ENCODE results near the gene TMEM51.

TMEM51 gene

GRCh38 chr1:15218287-15219279 is 65.0 kb downstream of the TMEM51 start:
- DNase-seq (ENCODE audit: low read depth in 2 of 2) = no peak

- no peak for DNase-seq (ENCODE audit: low read depth in 2 of 2)
Measured at GRCh38 chr1:15219280-15220023, 65.9 kb downstream of the TMEM51 start.

GRCh38 chr1:15220024-15220392 is 66.5 kb downstream of the TMEM51 start:
- no peak for DNase-seq (ENCODE audit: low read depth in 2 of 2)

DNA sequence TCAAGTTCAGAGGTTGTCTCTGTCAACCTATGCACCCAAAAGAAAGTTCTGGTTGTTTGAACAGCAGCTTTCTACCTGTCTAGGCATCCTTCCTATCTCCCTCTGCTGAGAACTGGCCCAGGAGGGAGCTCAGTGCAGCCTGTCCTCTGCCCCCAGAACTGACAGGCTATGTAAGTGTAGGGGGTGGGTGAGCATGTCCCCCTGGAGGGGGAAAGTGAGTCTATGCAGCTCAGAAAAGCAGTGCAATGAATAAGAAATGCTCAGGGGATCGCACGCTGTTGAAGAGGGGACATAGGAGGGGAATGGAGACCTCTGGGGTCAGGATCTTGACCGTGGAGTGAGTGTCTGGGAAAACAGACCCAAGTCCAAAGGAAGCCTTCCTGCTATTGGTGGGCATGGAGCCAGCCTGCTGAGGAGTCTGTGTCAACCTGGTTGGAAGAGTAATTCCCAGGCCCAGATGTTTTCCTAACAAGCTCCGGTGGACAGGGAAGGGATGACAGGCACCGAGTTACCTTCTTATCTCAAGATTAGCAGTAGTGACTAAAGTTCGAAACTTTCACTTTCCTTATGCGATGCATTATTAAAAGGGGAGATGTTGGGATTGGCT is 67.4 kb downstream of the TMEM51 start:
- no peak for DNase-seq (ENCODE audit: low read depth in 2 of 2)

DNA sequence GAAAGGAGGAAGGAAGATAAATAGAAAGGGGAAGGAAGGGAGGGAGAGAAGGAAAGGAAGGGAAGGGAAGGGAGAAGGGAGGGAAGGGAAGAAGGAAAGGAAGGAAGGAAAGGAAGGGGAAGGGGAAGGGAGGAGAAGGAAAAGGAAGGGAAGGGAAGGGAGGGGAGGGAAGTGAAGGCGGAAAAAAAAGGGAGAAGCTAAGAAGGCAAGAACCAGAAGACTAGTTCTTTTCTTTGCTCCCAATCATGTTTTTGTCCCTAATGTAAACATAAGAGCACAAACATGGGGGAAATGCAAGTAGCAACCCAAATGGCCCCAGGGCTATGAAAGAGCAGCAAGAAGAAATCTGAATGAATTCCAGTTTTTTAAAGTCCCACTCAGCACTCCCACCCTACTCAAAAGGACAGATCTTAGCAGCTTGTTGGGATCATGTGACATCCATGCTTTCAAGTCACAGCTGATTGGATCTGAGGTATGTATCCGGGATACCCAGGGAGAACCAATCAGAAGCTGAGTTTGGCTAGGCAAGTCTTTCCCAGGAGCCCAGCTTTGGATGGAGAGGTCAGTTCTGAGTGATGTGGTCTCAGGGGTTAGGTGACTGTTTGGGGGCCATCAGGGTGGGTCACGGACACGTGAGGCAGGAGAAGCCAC is 69.2 kb downstream of the TMEM51 start:
- DNase-seq (ENCODE audit: low read depth in 2 of 2) = no peak

DNA sequence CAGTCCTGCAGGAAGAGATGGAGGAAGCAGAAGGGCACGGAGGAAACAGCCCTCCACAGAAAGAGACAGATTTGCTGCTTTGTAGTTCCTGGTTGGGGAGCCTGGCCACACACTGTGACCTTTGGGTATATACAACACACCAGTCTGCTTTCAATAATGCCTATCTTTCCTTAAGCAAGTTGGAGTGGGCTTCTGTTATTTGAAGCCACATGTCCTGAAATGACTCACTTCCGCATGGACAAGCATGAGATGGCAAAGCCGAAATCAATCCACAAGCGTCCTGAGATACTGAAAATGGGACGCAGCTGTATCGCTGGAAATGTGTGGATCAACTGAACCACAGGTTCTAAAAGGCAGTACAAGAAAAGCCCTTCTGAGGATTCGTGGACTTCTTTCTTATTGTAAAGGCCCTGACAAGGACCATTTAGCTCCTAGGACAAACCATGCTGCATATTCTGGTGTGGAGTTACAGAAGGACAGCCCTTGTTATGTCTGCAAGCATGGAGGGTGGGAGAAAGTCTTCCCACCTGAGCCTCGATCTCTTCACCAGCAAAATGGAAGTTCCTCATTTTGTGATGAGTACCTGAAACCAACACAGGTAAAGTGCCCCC is 70.8 kb downstream of the TMEM51 start:
- no peak for DNase-seq (ENCODE audit: low read depth in 2 of 2)

GRCh38 chr1:15224974-15225373 is 71.4 kb downstream of the TMEM51 start:
- no peak for DNase-seq (ENCODE audit: low read depth in 2 of 2)

DNA sequence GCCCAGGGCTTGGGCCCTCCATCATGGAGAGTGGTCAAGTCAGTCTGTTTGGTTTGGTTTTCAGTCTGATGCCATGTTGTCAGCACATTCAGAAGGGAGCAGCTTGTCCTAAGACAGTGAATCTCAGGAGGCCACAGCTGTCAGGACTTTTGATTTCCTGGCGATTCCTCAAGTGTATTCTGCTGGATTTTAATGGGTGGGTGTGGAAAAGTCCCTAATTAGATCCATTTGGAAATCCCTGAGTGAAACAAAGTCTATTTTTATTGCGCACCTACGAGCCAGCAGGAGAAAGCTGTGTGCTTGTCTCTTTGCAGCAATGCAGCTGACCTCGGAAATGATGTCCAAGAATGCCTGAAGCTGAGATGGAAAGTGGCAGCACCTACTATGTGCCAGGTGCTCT is 71.9 kb downstream of the TMEM51 start:
- DNase-seq (ENCODE audit: low read depth in 2 of 2) = no peak

- DNase-seq (ENCODE audit: low read depth in 2 of 2) = no peak
Measured at GRCh38 chr1:15226388-15227255, 73.1 kb downstream of the TMEM51 start.

DNA sequence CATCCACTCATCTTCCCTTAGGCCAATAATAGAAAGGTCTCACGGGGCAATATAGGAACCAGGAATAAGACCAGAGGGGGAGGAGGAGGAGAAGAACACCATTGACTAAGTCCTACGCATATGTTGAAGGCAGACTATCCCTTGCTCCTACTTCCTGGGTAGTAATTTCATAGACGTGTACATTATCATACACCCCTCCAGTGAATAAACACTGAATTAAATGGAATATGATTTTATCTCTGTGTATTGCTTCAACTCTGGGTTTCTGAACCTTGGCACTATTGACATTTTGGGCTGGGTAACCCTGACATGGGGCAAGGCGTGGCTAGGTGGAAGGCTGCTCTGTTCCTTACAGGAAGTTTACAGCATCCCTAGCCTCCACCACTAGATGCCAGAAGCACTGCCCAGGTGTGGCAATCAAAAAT is 76.2 kb downstream of the TMEM51 start:
- no peak for DNase-seq (ENCODE audit: low read depth in 2 of 2)

DNA sequence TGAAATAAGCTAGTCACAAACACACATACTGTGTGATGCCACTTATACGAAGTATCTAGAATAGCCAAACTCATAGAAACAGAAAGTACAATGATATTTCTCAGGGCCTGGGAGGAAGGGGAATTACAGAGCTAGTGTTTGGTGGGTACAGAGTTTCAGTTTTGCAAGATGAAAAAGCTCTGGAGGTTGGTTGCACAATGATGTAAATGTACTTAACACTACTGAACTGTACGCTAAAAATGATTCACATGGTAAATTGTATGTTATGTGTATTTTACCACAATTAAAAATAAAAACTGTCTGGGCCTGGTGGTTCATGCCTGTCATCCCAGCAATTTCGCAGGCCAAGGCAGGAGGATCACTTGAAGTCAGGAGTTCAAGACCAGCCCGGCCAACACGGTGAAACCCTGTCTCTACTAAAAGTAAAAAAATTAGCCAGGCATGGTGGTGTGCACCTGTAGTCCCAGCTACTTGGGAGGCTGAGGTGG is 78.2 kb downstream of the TMEM51 start:
- DNase-seq (ENCODE audit: low read depth in 2 of 2) = no peak

DNA sequence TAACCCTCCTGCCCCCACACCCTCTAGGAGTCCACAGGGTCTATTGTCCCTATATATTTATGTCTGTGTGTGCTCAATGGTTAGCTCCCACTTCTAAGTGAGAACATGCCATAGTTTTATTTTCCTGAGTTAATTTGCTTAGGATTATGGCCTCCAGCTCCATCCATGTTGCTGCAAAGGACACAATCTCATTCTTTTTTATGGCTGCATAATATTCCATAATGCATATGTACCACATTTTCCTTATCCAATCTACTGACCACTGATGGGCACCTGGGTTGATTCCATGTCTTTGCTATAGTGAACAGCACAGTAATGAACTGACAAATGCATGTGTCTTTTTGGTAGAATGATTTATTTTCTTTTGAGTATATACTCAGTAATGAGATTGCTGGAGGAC is 80.1 kb downstream of the TMEM51 start:
- no peak for DNase-seq (ENCODE audit: low read depth in 2 of 2)

DNA sequence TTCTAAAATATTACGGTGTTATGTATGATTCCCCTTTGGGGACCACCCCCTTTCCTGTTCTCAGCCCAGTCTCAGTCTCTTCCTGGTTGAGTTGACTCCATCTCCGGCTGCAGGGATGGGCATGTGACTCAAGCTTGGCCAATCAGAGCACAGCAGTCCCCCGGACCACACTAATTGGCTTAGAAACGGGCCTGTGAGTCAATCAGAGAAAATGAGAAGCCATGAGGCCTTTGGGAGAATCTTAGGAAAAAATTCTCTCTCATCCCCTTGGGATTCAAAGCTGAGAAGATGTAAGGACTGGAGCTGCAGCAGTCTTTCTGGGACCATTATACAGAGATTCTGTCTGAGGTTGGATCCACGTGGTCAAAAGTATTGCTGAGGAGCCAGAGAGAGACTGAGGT is 82.8 kb downstream of the TMEM51 start:
- no peak for DNase-seq (ENCODE audit: low read depth in 2 of 2)

DNA sequence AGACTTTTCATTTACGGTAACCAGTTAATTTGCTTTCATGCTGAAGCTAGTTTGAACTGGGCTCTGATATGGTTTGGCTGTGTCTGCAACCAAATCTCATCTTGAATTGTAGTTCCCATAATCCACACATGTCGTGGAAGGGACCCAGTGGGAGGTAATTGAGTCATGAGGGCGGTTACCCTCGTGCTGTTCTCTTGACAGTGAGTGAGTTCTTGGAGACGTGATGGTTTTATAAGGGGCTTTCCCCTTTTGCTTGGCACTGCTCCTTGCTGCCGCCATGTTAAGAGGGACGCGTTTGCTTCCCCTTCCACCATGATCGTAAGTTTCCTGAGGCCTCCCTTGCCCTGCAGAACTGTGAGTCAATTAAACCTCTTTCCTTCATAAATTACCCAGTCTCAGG is 83.2 kb downstream of the TMEM51 start:
- no peak for DNase-seq (ENCODE audit: low read depth in 2 of 2)

DNA sequence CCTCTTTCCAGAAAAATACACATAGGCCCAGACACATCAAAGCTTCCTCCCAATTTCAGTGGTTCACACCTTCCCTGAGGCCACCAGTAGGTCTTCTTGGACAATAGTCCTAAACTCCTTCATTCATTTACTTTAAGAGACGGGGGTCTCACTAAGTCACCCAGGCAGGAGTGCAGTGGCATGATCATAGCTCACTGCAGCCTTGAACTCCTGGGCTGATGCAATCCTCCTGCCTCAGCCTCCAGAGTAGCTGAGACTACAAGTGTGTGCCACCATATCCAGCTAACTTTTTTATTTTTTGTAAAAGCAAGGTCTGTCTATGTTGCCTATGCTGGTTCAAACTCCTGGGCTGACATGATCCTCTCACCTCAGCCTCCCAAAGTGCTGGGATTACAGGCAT is 85.2 kb downstream of the TMEM51 start:
- no peak for DNase-seq (ENCODE audit: low read depth in 2 of 2)

DNA sequence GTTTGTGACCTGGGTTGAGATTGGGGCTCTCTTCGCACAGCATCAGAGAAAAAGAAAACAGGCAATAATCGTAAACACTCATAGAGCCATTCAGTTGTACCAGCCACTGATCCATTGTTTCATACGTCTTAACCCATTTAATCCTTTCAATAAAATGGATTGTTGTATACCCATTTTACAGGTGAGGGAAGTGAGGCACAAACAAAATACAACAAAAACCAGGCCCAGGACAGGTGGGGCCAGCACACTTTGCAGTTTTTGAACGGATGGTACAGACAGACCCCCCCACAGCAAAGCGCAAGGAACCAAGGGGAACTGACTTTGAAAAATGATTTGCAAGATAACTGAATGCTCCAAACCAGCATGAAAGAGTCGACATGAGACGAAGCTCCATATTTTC is 89.2 kb downstream of the TMEM51 start:
- DNase-seq (ENCODE audit: low read depth in 2 of 2) = no peak

DNA sequence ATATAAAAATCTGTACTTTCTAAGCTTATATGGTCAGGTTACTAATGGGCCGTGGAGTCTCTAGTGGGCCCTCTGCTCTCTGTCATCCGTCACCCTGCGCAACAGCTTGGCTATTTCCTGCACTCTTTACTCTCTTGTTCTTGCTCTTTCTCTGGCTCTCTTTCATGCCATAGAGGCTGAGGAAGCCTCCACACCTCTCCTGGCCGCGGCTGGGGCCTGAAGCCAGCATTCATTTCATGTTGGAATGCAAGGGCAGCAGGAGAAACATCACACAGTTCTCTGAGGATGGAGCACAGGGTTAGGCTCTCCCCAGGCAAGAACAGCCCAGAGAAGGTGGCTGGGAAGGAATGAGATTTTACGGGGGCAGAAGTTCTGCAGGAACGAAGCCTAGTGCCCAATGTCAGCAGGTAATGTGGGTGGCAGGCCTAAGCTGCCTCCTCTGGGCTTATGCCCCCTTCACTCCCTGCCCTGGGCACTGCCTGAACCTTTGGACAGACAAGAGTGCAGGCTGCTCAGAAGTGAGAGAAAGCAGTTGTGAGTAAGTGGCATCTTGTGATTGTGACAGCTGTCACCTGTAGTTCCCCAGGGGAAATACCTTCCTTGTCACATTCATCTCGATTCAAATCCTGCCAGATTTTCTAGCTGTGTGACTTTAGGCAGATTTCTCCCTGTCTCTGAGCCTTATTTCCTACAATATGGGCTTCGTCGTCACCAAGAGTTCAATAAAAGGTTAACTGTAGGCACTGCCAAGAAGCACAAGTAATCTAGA is 89.9 kb downstream of the TMEM51 start:
- no peak for DNase-seq (ENCODE audit: low read depth in 2 of 2)

DNA sequence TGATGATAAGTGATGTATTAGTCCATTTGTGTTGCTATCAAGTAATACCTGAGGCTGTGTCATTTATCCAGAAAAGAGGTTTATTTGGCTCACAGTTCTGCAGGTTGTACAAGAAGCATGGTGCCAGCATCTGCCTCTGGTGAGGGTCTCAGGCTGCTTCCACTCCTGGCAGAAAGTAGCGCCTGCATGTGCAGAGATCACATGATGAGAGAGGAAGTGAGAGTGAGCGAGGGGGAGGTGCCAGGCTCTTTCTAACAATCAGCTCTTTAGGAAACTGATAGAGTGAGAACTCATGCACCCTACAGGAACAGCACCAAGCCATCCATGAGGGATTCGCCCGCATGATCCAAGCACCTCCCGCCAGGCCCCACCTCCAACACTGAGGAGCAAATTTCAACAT is 91.3 kb downstream of the TMEM51 start:
- DNase-seq (ENCODE audit: low read depth in 2 of 2) = no peak

DNA sequence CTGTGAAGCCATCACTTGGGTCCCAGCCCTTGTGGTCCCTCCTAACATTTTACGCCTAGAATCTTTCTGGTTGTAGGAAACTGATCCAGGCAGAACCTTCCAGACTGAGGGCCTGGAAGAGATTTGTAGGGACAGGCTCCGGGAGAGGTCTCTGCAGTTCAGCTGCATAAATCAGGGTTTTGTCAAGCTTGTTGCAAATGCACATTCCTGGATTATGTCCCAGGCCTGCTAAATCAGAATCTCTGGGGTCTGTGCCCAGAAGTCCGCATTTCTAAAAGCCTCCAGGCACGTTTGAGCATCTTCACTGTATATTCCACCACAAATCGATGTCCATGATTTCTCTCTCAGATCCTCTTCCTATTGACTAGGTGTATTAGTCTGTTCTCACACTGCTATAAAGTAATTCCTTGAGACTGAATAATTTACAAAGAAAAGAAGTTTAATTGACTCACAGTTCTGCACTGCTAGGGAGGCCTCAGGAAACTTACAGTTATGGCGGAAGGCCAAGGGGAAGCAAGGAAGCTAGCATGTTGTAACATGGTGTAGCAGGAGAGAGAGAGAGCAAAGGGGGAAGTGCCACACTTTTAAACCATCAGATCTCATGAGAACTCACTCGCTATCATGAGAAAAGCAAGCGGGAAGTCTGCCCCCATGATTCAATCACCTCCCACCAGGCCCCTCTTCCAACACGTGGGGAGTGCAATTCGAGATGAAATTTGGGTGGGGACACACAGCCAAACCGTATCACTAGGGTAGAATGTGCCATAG is 92.2 kb downstream of the TMEM51 start:
- DNase-seq (ENCODE audit: low read depth in 2 of 2) = no peak

Data from stimulated activated CD8-positive, alpha-beta memory T cell treated with anti-CD3 and anti-CD28 coated beads, Interleukin-2, amount 100 ng/mL, for 1 hour (primary cell).